Testis (tissue), 3 donors: ENCODE measurements around the gene RASA4B. TPM values are rescaled to one million over a fixed set of nuclear protein-coding genes. Genes with fewer than 3 reads are reported as not detected.

Experiments
- DNase-seq: peaks from one replicate; pipeline ENCODE4 v3.0.0-alpha.2; 2019
- H3K27ac ChIP-seq, 2 donors: fragments of 200-600 bp; sonication (generic); one replicate each; pipeline ENCODE4 v1.5.1; 2019
- H3K27me3 ChIP-seq: fragments of 200-600 bp; sonication (generic); one replicate; pipeline ENCODE4 v1.5.1; 2019
- H3K36me3 ChIP-seq: fragments of 200-600 bp; sonication (generic); one replicate; pipeline ENCODE4 v1.5.1; 2017; ENCODE audit warnings: low read depth; ENCODE audit errors: missing control alignments
- H3K4me1 ChIP-seq: fragments of 200-600 bp; sonication (generic); one replicate; pipeline ENCODE4 v1.5.1; 2019
- H3K4me3 ChIP-seq, 2 donors: fragments of 200-600 bp; sonication (generic); one replicate each; pipeline ENCODE4 v1.5.1; 2017 to 2019
- H3K9me3 ChIP-seq: fragments of 200-600 bp; sonication (generic); one replicate; pipeline ENCODE4 v1.5.1; 2017
- CTCF ChIP-seq, 3 experiments: fragments of 450-650 bp in 2 of 3; fragments of 200-600 bp in 1 of 3; sonication (generic) in 1 of 3; IDR thresholded peaks; one replicate each; pipeline ENCODE4 v1.5.1; 2016 to 2019; ENCODE audit warnings: antibody characterized with exemption in 3 of 3, mild to moderate bottlenecking in 2 of 3, moderate library complexity in 1 of 3
- POLR2A ChIP-seq: fragments of 450-650 bp; IDR thresholded peaks from one replicate; pipeline ENCODE4 v1.6.1; 2017; ENCODE audit warnings: antibody characterized with exemption, mild to moderate bottlenecking, moderate library complexity
- WGBS, 2 donors: methylation state at CpG; one replicate each; pipeline ENCODE4 v1.1.5; 2018; 5-methylcytosine and 5-hydroxymethylcytosine counted together
- intact Hi-C: fragments of 100-400 bp; cut with DNase I; formaldehyde crosslinking; loops from one replicate; pipeline ENCODE4 v1.15.1; 2023; ENCODE audit warnings: low total_unique reads
- microRNA-seq, 2 donors: library from miRNA; unstranded; fragments of <30 nt; microRNA quantifications; one replicate each; pipeline ENCODE4, GENCODE V29; 2016; ENCODE audit warnings: borderline number of aligned reads in 2 of 2, borderline replicate concordance in 1 of 2
- polyA plus RNA-seq: library from polyadenylated mRNA; stranded (reverse); fragments of 350-450 nt; fragmentation: Illumina TruSeq; extraction: RNeasy Lipid Tissue Mini Kit (QIAGEN cat#74804); gene quantifications from one replicate; pipeline ENCODE4 v1.2.3, GENCODE V29; 2014; ENCODE audit warnings: low read depth, low replicate concordance; ENCODE audit not compliant: insufficient read depth
- total RNA-seq, 2 donors: library from RNA; depleted of rRNA; stranded (reverse); fragments of >200 nt; gene quantifications; one replicate each; pipeline ENCODE4 v1.2.3, GENCODE V29; 2016

RASA4B gene
- total and polyA plus RNA-seq, 3 donors from 2014 or later, result 11.5 to 18.5 (median 15.7) TPM

- intact Hi-C loops, result no loop called here
- H3K27ac ChIP-seq, result no peak overlapping the region
- H3K4me3 ChIP-seq, result no peak overlapping the region
- 83 to 95% methylated on average over 15 to 17 of the region's 17 CpGs for WGBS, 2 donors
- no peaks in the 10 kb centered on the region for H3K4me1 ChIP-seq
- DNase-seq, result no peak
- no peaks in the 10 kb centered on the region for H3K27me3 ChIP-seq
- H3K36me3 ChIP-seq, result no peaks in the 10 kb centered on the region
- TF ChIP-seq POLR2A (no peak), CTCF (IDR thresholded peaks at IDR 0.05) (no peak)
- H3K9me3 ChIP-seq, result no peaks in the 10 kb centered on the region
Measured at GRCh38 chr7:102439963-102440795, 77.4 kb downstream of the RASA4B start.

GRCh38 chr7:102436118-102436517 lies 81.5 kb downstream of the RASA4B start:
- intact Hi-C loops, result no loop called here
- DNase-seq, result no peak
- H3K27ac ChIP-seq, result no peak overlapping the region
- no peak for TF ChIP-seq POLR2A
- TF ChIP-seq CTCF (IDR thresholded peaks at IDR 0.05), result no peak
- H3K36me3 ChIP-seq, result no peaks in the 10 kb centered on the region
- no peaks in the 10 kb centered on the region for H3K27me3 ChIP-seq
- WGBS, 2 donors, result 92 to 94% methylated on average over 10 of the region's 10 CpGs
- H3K4me3 ChIP-seq, result no peak overlapping the region
- no peaks in the 10 kb centered on the region for H3K9me3 ChIP-seq
- peaks cover 6% of the 10 kb centered on the region for H3K4me1 ChIP-seq

- WGBS, 2 donors, result 29 to 30% methylated on average over 9 of the region's 9 CpGs
- Histone ChIP-seq H3K27me3 (no peaks in the 10 kb centered on the region), H3K4me1 (peaks cover 6% of the 10 kb centered on the region), H3K27ac (no peak overlapping the region), H3K9me3 (no peaks in the 10 kb centered on the region), H3K36me3 (no peaks in the 10 kb centered on the region), H3K4me3 (peak overlapping the region; percentile 71 to 73)
- TF ChIP-seq POLR2A (no peak), CTCF (IDR thresholded peaks at IDR 0.05) (no peak)
- intact Hi-C loops, result no loop called here
- DNase-seq, result no peak
Measured at GRCh38 chr7:102434039-102434486, 83.5 kb downstream of the RASA4B start.

- Histone ChIP-seq H3K4me3 (peak within 1 kb of the TSS; percentile 71 to 73), H3K36me3 (no peaks in the 10 kb centered on the region), H3K4me1 (peaks cover 6% of the 10 kb centered on the region), H3K27me3 (no peaks in the 10 kb centered on the region), H3K27ac (peak within 1 kb of the TSS in 1 of 2 donors; percentile 64), H3K9me3 (no peaks in the 10 kb centered on the region)
- 0 to 1% methylated on average over 4 to 44 of the region's 90 CpGs for WGBS, 2 donors
- intact Hi-C loops, result no loop called here
- peak; percentile 83 for DNase-seq
- no peak for TF ChIP-seq POLR2A
- TF ChIP-seq CTCF (IDR thresholded peaks at IDR 0.05), result no peak
Measured at GRCh38 chr7:102433219-102434038, 84.1 kb downstream of the RASA4B start, which contains the start of gene ORAI2. Gene ORAI2, plus strand, starts transcription at chr7:102433575. Its CDS starts 5,382 bp downstream, at chr7:102438957.

Small RNA genes within 50 kb of the gene (microRNA-seq; reads per million reads assigned to microRNA genes)
- gene MIR4467 (0.69 to 5.6 reads per million in 2 donors), gene MIR5090 (3.5 to 4.8 reads per million in 2 donors)

Other genes starting within 250 kb of the RASA4B start
- 10 to 100 TPM; 22.8 to 26.6 TPM for gene SH2B2, start 230.9 kb downstream of the RASA4B start, total RNA-seq
- 4.6 TPM for gene SH2B2, start 230.9 kb downstream of the RASA4B start, polyA plus RNA-seq
- gene SPDYE6, start 161.3 kb downstream of the RASA4B start, total RNA-seq, result 1 to 10 TPM; 2.3 to 5.2 TPM
- 6.7 TPM for gene SPDYE6, start 161.3 kb downstream of the RASA4B start, polyA plus RNA-seq
- gene PRKRIP1, start 121.4 kb downstream of the RASA4B start, total RNA-seq, result 10 to 100 TPM; 52.5 to 71.1 TPM
- gene PRKRIP1, start 121.4 kb downstream of the RASA4B start, polyA plus RNA-seq, result 50.8 TPM
- 10 to 100 TPM in 1 of 2 donors, 1 to 10 TPM in 1; 9.7 to 10.3 TPM for gene ORAI2, start 84.2 kb downstream of the RASA4B start, total RNA-seq
- gene ORAI2, start 84.2 kb downstream of the RASA4B start, polyA plus RNA-seq, result 9.9 TPM
- gene ALKBH4, start 52.9 kb downstream of the RASA4B start, total RNA-seq, result 10 to 100 TPM; 26.7 to 27.7 TPM
- 9.3 TPM for gene ALKBH4, start 52.9 kb downstream of the RASA4B start, polyA plus RNA-seq
- 100 to 1,000 TPM; 221 to 350 TPM for gene LRWD1, start 52.8 kb downstream of the RASA4B start, total RNA-seq
- gene LRWD1, start 52.8 kb downstream of the RASA4B start, polyA plus RNA-seq, result 540 TPM
- 10 to 100 TPM; 33.9 to 46.0 TPM for gene POLR2J, start 38.9 kb downstream of the RASA4B start, total RNA-seq
- 73.1 TPM for gene POLR2J, start 38.9 kb downstream of the RASA4B start, polyA plus RNA-seq
- 10 to 100 TPM in 1 of 2 donors, 1 to 10 TPM in 1; 5.6 to 10.5 TPM for gene UPK3BL2, start 25.9 kb upstream of the RASA4B start, total RNA-seq
- gene UPK3BL2, start 25.9 kb upstream of the RASA4B start, polyA plus RNA-seq, result 4.4 TPM
- 10 to 100 TPM in 1 of 2 donors, 1 to 10 TPM in 1; 5.4 to 15.6 TPM for gene SPDYE2, start 33.4 kb upstream of the RASA4B start, total RNA-seq
- 19.5 TPM for gene SPDYE2, start 33.4 kb upstream of the RASA4B start, polyA plus RNA-seq
- 10 to 100 TPM; 31.3 to 45.5 TPM for gene POLR2J3, start 54.8 kb upstream of the RASA4B start, total RNA-seq
- gene POLR2J3, start 54.8 kb upstream of the RASA4B start, polyA plus RNA-seq, result 66.4 TPM
- gene RASA4, start 99.0 kb upstream of the RASA4B start, total RNA-seq, result 10 to 100 TPM; 28.0 to 49.0 TPM
- 43.3 TPM for gene RASA4, start 99.0 kb upstream of the RASA4B start, polyA plus RNA-seq
- 10 to 100 TPM; 22.5 to 24.2 TPM for gene UPK3BL1, start 125.0 kb upstream of the RASA4B start, total RNA-seq
- gene UPK3BL1, start 125.0 kb upstream of the RASA4B start, polyA plus RNA-seq, result 27.4 TPM
- 10 to 100 TPM in 1 of 2 donors, 1 to 10 TPM in 1; 1.4 to 10.6 TPM for gene SPDYE2B, start 132.5 kb upstream of the RASA4B start, total RNA-seq
- gene SPDYE2B, start 132.5 kb upstream of the RASA4B start, polyA plus RNA-seq, result 3.3 TPM
- 10 to 100 TPM in 1 of 2 donors, 1 to 10 TPM in 1; 7.6 to 10.2 TPM for gene POLR2J2, start 153.9 kb upstream of the RASA4B start, total RNA-seq
- gene POLR2J2, start 153.9 kb upstream of the RASA4B start, polyA plus RNA-seq, result 1.4 TPM
- 10 to 100 TPM; 15.2 to 23.9 TPM for gene FAM185A, start 231.2 kb upstream of the RASA4B start, total RNA-seq
- 4.5 TPM for gene FAM185A, start 231.2 kb upstream of the RASA4B start, polyA plus RNA-seq